Dermis blood vessel endothelial cell (primary cell): ENCODE results near the gene GRK2. TPM values are rescaled to one million over a fixed set of nuclear protein-coding genes. Genes with fewer than 3 reads are reported as not detected.
"Not testable (repeated sequence)": the region's sequence is repeated elsewhere in the genome, so short reads cannot be mapped to it uniquely, and the experiment has no call there.

Experiments used
- DNase-seq: peaks from one replicate; pipeline ENCODE4 v3.0.0; 2010
- total RNA-seq: library from RNA; depleted of rRNA; stranded (reverse); fragments of >200 nt; gene quantifications from 2 replicates; pipeline ENCODE4 v1.2.3, GENCODE V29; 2014

GRK2 gene
- total RNA-seq, 1 donor from 2014 or later, result 40.0 TPM

GRCh38 chr11:67316882-67317204 lies 50.6 kb downstream of the GRK2 start:
- no peak for DNase-seq

- DNase-seq, result peak; percentile 97
Measured at GRCh38 chr11:67317205-67317887, 51.1 kb downstream of the GRK2 start.

GRCh38 chr11:67317888-67318555 lies 51.7 kb downstream of the GRK2 start:
- DNase-seq, result no peak

- not testable (repeated sequence) for DNase-seq
Measured at GRCh38 chr11:67318876-67319275, 52.6 kb downstream of the GRK2 start.

- DNase-seq, result no peak
Measured at GRCh38 chr11:67320011-67320410, 53.7 kb downstream of the GRK2 start.

GRCh38 chr11:67320691-67321090 lies 54.4 kb downstream of the GRK2 start:
- DNase-seq, result no peak

- DNase-seq, result no peak
Measured at GRCh38 chr11:67321313-67321871, 55.1 kb downstream of the GRK2 start.

- DNase-seq, result no peak
Measured at GRCh38 chr11:67322049-67322448, 55.8 kb downstream of the GRK2 start.

GRCh38 chr11:67323526-67323925 lies 57.3 kb downstream of the GRK2 start:
- DNase-seq, result no peak

GRCh38 chr11:67332081-67332691 lies 65.9 kb downstream of the GRK2 start:
- DNase-seq, result no peak

Other genes starting within 250 kb of the GRK2 start
- gene SYT12, start 243.3 kb upstream of the GRK2 start, total RNA-seq, result 0.09 and 0.17 TPM in 2 replicates
- 15.4 and 24.5 TPM in 2 replicates for gene RHOD, start 209.6 kb upstream of the GRK2 start, total RNA-seq
- 55.1 and 58.5 TPM in 2 replicates for gene KDM2A, start 147.2 kb upstream of the GRK2 start, total RNA-seq
- gene ANKRD13D, start 22.8 kb downstream of the GRK2 start, total RNA-seq, result 29.1 and 32.3 TPM in 2 replicates
- gene SSH3, start 37.1 kb downstream of the GRK2 start, total RNA-seq, result 15.6 and 19.7 TPM in 2 replicates
- gene POLD4, start 87.1 kb downstream of the GRK2 start, total RNA-seq, result 41.8 and 54.1 TPM in 2 replicates
- gene CLCF1, start 107.1 kb downstream of the GRK2 start, total RNA-seq, result 2.0 and 3.0 TPM in 2 replicates
- 5.2 and 5.6 TPM in 2 replicates for gene RAD9A, start 125.5 kb downstream of the GRK2 start, total RNA-seq
- 297 and 318 TPM in 2 replicates for gene PPP1CA, start 135.4 kb downstream of the GRK2 start, total RNA-seq
- 0.34 and 0.42 TPM in 2 replicates for gene TBC1D10C, start 137.6 kb downstream of the GRK2 start, total RNA-seq
- 0.17 and 0.23 TPM in 2 replicates for gene CARNS1, start 149.2 kb downstream of the GRK2 start, total RNA-seq
- gene RPS6KB2, start 162.0 kb downstream of the GRK2 start, total RNA-seq, result 34.9 and 44.9 TPM in 2 replicates
- 1.0 and 2.2 TPM in 2 replicates for gene PTPRCAP, start 171.2 kb downstream of the GRK2 start, total RNA-seq
- 213 and 279 TPM in 2 replicates for gene CORO1B, start 177.0 kb downstream of the GRK2 start, total RNA-seq
- gene GPR152, start 186.3 kb downstream of the GRK2 start, total RNA-seq, result under 0.01 TPM in 1 of 2 replicates, not detected in the other
- gene CABP4, start 188.9 kb downstream of the GRK2 start, total RNA-seq, result 1.0 and 4.9 TPM in 2 replicates
- gene TMEM134, start 202.8 kb downstream of the GRK2 start, total RNA-seq, result 30.6 and 40.9 TPM in 2 replicates
- 81.0 and 124 TPM in 2 replicates for gene AIP, start 216.6 kb downstream of the GRK2 start, total RNA-seq
- gene PITPNM1, start 238.9 kb downstream of the GRK2 start, total RNA-seq, result 4.8 and 10.7 TPM in 2 replicates
- gene CDK2AP2, start 241.7 kb downstream of the GRK2 start, total RNA-seq, result 25.2 and 42.2 TPM in 2 replicates